Peyer's patch (tissue), 4 donors: Measurements from ENCODE around the gene SACS.

Source experiments
- CTCF ChIP-seq, 6 experiments: fragments of 450-650 bp in 4 of 6; fragments of 200-600 bp in 2 of 6; sonication (generic) in 1 of 6; IDR thresholded peaks; one replicate each; pipeline ENCODE4 v1.5.1; 2017 to 2019; ENCODE audit warnings: antibody characterized with exemption in 6 of 6, mild to moderate bottlenecking in 3 of 6, moderate library complexity in 1 of 6
- POLR2A ChIP-seq, 2 donors: fragments of 450-650 bp; IDR thresholded peaks; one replicate each; pipeline ENCODE4 v1.5.1; 2017; ENCODE audit warnings: antibody characterized with exemption in 2 of 2, mild to moderate bottlenecking in 2 of 2, moderate library complexity in 2 of 2

- TF ChIP-seq POLR2A (IDR thresholded peaks at IDR 0.05) (no peak), CTCF (IDR thresholded peaks at IDR 0.05) (no peak)
Observed at GRCh38 chr13:23383151-23383550, 50.4 kb downstream of the SACS start.
